GM12874 (cell line): ENCODE data around the gene ASTL.
A peak's percentile ranks its signal among the peaks of the same experiment; 100 is the strongest.

ENCODE experiments used
- CTCF ChIP-seq: IDR thresholded peaks from 2 replicates; pipeline ENCODE4 v1.5.1; 2011; ENCODE audit warnings: low read depth, mild to moderate bottlenecking, control low read depth, low read length, moderate library complexity; ENCODE audit not compliant: insufficient read depth

Gene ASTL

GRCh38 chr2:96120091-96120720 is 18.1 kb downstream of the ASTL start:
- no peak for TF ChIP-seq CTCF

GRCh38 chr2:96119389-96119751 is 18.9 kb downstream of the ASTL start:
- TF ChIP-seq CTCF = no peak

GRCh38 chr2:96118698-96119388 is 19.5 kb downstream of the ASTL start:
- no peak for TF ChIP-seq CTCF

GRCh38 chr2:96117701-96118588 is 20.4 kb downstream of the ASTL start:
- TF ChIP-seq CTCF = peak; percentile 30; the same call in 1 of the 2 replicates

- peak; percentile 86 for TF ChIP-seq CTCF
Measured at GRCh38 chr2:96116879-96117533, 21.3 kb downstream of the ASTL start.

- TF ChIP-seq CTCF = no peak
Measured at GRCh38 chr2:96116424-96116878, 21.9 kb downstream of the ASTL start, which contains the start of gene ADRA2B. Gene ADRA2B, minus strand, starts transcription at chr2:96116571. Its CDS starts 422 bp downstream, at chr2:96116149.
